Kidney (tissue), 14 donors: ENCODE measurements around the gene SLC5A3. TPM values are rescaled to one million over a fixed set of nuclear protein-coding genes. Genes with fewer than 3 reads are reported as not detected.

Source experiments
- DNase-seq, 5 donors: peaks; one replicate each; pipeline ENCODE4 v3.0.0-alpha.2; 2013 to 2020
- FAIRE-seq: peaks from 2 replicates; lab custom pipeline; 2012; peaks lifted over from hg19 to GRCh38; lab: Jason Lieb, UNC
- H3K27ac ChIP-seq, 2 donors: one replicate each; pipeline ENCODE4 v1.7.0; 2013; ENCODE audit warnings: low read depth in 2 of 2, low read length in 2 of 2, inconsistent platforms in 1 of 2
- H3K27me3 ChIP-seq: one replicate; pipeline ENCODE4 v1.7.1; 2013; ENCODE audit warnings: low read length, inconsistent platforms; ENCODE audit not compliant: control insufficient read depth, insufficient read depth
- H3K36me3 ChIP-seq, 3 donors: one replicate each; pipeline versions ENCODE4 v1.7.0 to v1.7.1; 2013; ENCODE audit warnings: low read length in 3 of 3, control low read depth in 1 of 3, inconsistent platforms in 1 of 3; ENCODE audit not compliant: insufficient read depth in 3 of 3, control insufficient read depth in 2 of 3
- H3K4me1 ChIP-seq, 3 donors: one replicate each; pipeline versions ENCODE4 v1.7.0 to v1.7.1; 2013; ENCODE audit warnings: low read length in 3 of 3, inconsistent platforms in 1 of 3, low read depth in 1 of 3; ENCODE audit not compliant: control insufficient read depth in 2 of 3, insufficient read depth in 2 of 3
- H3K4me3 ChIP-seq, 3 donors: one replicate each; pipeline versions ENCODE4 v1.7.0 to v1.8.1; 2013; ENCODE audit warnings: low read length in 3 of 3, control low read depth in 1 of 3, inconsistent platforms in 1 of 3
- H3K9ac ChIP-seq, 3 donors: one replicate each; pipeline versions ENCODE4 v1.7.0 to v1.7.1; 2013; ENCODE audit warnings: low read length in 3 of 3, control low read depth in 1 of 3, inconsistent platforms in 1 of 3
- H3K9me3 ChIP-seq, 3 donors: one replicate each; pipeline versions ENCODE4 v1.7.0 to v1.7.1; 2013; ENCODE audit warnings: low read length in 3 of 3, control low read depth in 1 of 3, inconsistent platforms in 1 of 3; ENCODE audit not compliant: control insufficient read depth in 2 of 3, insufficient read depth in 1 of 3
- CTCF ChIP-seq: IDR thresholded peaks from 3 replicates; pipeline ENCODE4 v1.5.1; 2012; ENCODE audit warnings: mild to moderate bottlenecking, moderate library complexity, borderline replicate concordance; ENCODE audit not compliant: insufficient read depth; ENCODE audit errors: extremely low read depth
- intact Hi-C: fragments of 100-400 bp; cut with DNase I; formaldehyde crosslinking; loops from one replicate; pipeline ENCODE4 v1.11.1; 2022
- polyA plus RNA-seq: library from polyadenylated mRNA; stranded (reverse); fragments of 350-450 nt; fragmentation: Illumina TruSeq; extraction: RNeasy Lipid Tissue Mini Kit (QIAGEN cat#74804); gene quantifications from one replicate; pipeline ENCODE4 v1.2.3, GENCODE V29; 2014; ENCODE audit warnings: low read depth, low replicate concordance; ENCODE audit not compliant: insufficient read depth
- total RNA-seq: library from RNA; stranded (reverse); fragmentation: NEBNext Ultra II Directional; extraction: Animal tissue kit (Norgen Biotek cat#: 25700); gene quantifications from one replicate; pipeline ENCODE4 v1.2.1, GENCODE V29; 2021
- donor health status: control.
- donor health status: control.
- donor health status: control.
- donor health status: control.
- donor health status: control.
- donor health status: DM: yes; HTN: yes; CAD: no.
- donor health status: Normal renal cell carcinoma (clear cell type).

Gene SLC5A3
- total and polyA plus RNA-seq, 2 donors from 2014 or later, result 12.4 to 26.0 TPM

GRCh38 chr21:34046917-34047316, 26.5 kb upstream of the SLC5A3 start:
- H3K27ac ChIP-seq, result no peak overlapping the region
- DNase-seq (no peak), FAIRE-seq (no peak)
- no peak overlapping the region for H3K9ac ChIP-seq
- H3K9me3 ChIP-seq, result no peaks in the 10 kb centered on the region
- no peak overlapping the region for H3K4me3 ChIP-seq
- no peaks in the 10 kb centered on the region for H3K36me3 ChIP-seq
- intact Hi-C loops, result no loop called here
- TF ChIP-seq CTCF, result no peak
- no peaks in the 10 kb centered on the region for H3K27me3 ChIP-seq
- no peaks in the 10 kb centered on the region for H3K4me1 ChIP-seq

GRCh38 chr21:34047835-34048234, 25.5 kb upstream of the SLC5A3 start:
- intact Hi-C loops, result no loop called here
- H3K9me3 ChIP-seq, result no peaks in the 10 kb centered on the region
- no peak overlapping the region for H3K4me3 ChIP-seq
- H3K9ac ChIP-seq, result no peak overlapping the region
- FAIRE-seq, result no peak
- H3K4me1 ChIP-seq, result no peaks in the 10 kb centered on the region
- no peak for TF ChIP-seq CTCF
- no peak for DNase-seq
- no peaks in the 10 kb centered on the region for H3K27me3 ChIP-seq
- H3K27ac ChIP-seq, result no peak overlapping the region
- H3K36me3 ChIP-seq, result no peaks in the 10 kb centered on the region

- Histone ChIP-seq H3K9ac (no peak overlapping the region), H3K4me3 (no peak overlapping the region), H3K27ac (no peak overlapping the region), H3K27me3 (no peaks in the 10 kb centered on the region), H3K36me3 (no peaks in the 10 kb centered on the region), H3K4me1 (no peaks in the 10 kb centered on the region), H3K9me3 (no peaks in the 10 kb centered on the region)
- no peak for TF ChIP-seq CTCF
- intact Hi-C loops, result no loop called here
- DNase-seq (no peak), FAIRE-seq (no peak)
Observed at GRCh38 chr21:34052171-34052570, 21.2 kb upstream of the SLC5A3 start.

GRCh38 chr21:34054259-34054658, 19.1 kb upstream of the SLC5A3 start:
- Histone ChIP-seq H3K27me3 (no peaks in the 10 kb centered on the region), H3K27ac (no peak overlapping the region), H3K36me3 (no peaks in the 10 kb centered on the region), H3K4me3 (no peak overlapping the region), H3K9me3 (no peaks in the 10 kb centered on the region), H3K4me1 (no peaks in the 10 kb centered on the region), H3K9ac (no peak overlapping the region)
- FAIRE-seq, result no peak
- TF ChIP-seq CTCF, result no peak
- intact Hi-C loops, result no loop called here
- no peak for DNase-seq
